IPS DF 4.7 (cell line): ENCODE results near the gene IFNK.

Source experiments
- DNase-seq: peaks from one replicate; pipeline ENCODE4 v3.0.0-alpha.2; 2013; ENCODE audit warnings: low spot score; ENCODE audit errors: extremely low read depth

The IFNK gene

DNA sequence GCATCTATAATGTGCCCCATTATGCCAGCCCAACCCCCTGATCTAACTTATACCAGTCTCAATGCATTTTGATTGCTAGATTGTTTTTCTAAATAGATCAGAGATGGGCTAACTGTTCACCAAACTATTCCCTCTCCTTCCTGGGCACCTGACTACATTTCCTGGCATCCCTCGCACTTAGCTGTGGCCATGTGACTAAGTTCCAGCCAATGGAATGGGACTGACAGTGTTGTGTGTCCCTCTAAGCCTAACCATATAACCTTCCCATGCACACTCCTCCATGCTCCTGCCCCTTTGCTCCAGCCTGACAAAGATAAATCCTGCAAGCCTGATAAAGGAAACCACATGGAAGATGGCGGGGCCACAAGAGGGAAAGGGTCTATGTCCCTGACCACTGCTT, 12.3 kb upstream of the IFNK start:
- DNase-seq: no peak

- no peak for DNase-seq
Observed at GRCh38 chr9:27514551-27514950, 9.5 kb upstream of the IFNK start.

DNA sequence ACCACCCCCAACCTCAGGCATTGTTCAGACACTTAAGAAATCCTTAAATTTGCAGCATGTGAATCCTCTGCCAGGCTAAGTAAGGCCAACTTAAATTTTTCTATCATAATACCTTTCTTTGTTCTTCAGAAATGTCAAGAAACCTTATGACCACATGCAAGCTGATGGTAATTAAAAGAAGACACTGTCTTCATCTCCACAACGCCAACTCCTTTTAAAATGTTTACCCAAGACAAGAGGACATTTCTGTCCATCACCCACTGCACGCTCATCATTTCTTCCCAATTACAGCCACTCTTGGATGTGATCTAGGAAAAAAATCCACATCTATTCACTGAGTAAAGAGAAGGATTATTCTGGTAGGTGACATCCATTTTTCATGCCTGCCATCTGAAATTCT, 6.1 kb upstream of the IFNK start:
- no peak for DNase-seq

- DNase-seq: no peak
Observed at GRCh38 chr9:27518809-27519208, 5.3 kb upstream of the IFNK start.

- no peak for DNase-seq
Observed at GRCh38 chr9:27519466-27520465, 4.3 kb upstream of the IFNK start.

- DNase-seq: no peak
Observed at GRCh38 chr9:27520986-27521385, 3.1 kb upstream of the IFNK start.

DNA sequence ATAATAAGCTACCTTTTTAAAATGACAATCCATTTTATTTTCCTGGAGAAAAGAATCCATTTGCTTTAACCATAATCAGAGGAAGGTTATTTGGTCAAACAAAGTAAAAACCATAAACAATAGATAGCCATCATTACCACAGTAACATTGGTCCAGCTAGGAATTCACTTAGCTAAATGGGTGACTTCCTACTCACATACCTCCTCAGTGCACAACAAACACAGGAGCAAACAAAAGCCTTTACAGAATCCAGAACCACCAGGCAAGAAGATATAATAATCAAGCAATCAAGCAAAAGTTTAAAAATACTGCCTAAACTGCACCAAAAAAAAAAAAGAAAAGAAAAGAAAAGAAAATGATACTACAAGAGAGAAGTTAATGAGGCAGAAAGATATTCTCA, 949 bp upstream of the IFNK start:
- no peak for DNase-seq

DNA sequence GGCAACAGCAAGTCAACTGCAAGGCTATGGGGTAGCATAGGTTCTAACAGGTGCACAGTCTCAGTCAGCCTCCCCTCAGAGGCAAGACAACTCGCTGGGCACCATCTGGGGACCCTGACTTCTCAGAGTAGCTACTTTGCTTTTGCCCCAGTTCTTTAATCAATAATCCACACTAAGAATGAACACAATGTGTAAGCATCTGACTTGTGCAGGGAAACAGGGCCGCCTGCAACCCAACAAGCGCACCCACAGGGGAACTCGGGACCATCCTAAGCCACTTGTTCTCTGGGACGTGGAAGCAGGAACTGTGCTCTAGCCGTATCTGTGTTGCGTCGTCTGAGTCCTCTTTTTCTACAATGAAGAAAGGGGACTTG, 3.6 kb downstream of the IFNK start:
- DNase-seq: no peak

GRCh38 chr9:27528076-27528885, 4.2 kb downstream of the IFNK start:
- DNase-seq: no peak

- DNase-seq: no peak
Observed at GRCh38 chr9:27528886-27529315, 4.8 kb downstream of the IFNK start.

GRCh38 chr9:27529316-27530278, 5.5 kb downstream of the IFNK start, which contains the start of gene MOB3B:
MOB3B (minus strand) TSS chr9:27529814; CDS start chr9:27455550, 74,264 bp downstream.
- no peak for DNase-seq

GRCh38 chr9:27530915-27531755, 7.0 kb downstream of the IFNK start:
- no peak for DNase-seq

- no peak for DNase-seq
Observed at GRCh38 chr9:27532046-27532445, 8.0 kb downstream of the IFNK start.

GRCh38 chr9:27533311-27533710, 9.2 kb downstream of the IFNK start:
- no peak for DNase-seq

GRCh38 chr9:27534131-27534530, 10.0 kb downstream of the IFNK start:
- DNase-seq: no peak

- no peak for DNase-seq
Observed at GRCh38 chr9:27534658-27535209, 10.6 kb downstream of the IFNK start.

DNA sequence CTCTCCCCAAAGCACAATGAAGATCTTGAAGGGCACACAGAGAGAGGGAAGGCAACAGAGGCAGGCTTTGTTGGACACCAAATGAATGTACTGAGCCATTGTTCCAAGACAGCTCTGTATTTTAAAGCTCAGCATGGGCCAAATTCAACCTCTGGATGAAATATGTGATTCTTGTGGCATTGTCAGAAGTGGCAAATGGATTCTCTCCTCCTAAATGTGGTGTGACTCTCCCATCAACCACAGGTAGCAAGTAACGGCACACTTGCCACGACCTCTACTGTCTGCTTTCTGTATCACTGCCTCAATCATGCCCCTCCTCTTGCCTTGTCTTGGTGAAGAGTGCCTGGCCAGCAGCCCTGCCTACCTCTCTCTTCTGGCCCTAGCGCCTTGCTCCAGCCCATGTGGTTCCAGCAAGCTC, 11.6 kb downstream of the IFNK start:
- DNase-seq: no peak

DNA sequence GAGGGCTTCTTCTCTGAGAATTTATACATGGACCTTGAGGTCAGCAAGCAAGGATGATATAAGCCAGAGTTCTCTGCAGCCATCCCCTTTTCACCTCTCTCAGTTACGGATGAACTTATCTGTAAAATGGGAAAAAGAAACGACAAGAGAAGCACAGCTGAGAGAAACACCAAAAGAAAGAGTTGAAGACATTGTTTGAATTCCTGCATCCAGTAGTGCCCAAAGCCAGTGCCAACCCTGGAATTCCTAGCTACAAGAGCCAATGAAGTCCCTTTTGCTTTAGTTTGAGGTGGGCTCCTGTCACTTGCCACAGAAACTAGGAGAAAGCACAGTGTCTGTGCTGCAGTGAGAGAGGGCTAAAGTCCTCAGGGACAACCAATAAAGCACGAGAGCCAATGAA, 12.1 kb downstream of the IFNK start:
- no peak for DNase-seq

DNA sequence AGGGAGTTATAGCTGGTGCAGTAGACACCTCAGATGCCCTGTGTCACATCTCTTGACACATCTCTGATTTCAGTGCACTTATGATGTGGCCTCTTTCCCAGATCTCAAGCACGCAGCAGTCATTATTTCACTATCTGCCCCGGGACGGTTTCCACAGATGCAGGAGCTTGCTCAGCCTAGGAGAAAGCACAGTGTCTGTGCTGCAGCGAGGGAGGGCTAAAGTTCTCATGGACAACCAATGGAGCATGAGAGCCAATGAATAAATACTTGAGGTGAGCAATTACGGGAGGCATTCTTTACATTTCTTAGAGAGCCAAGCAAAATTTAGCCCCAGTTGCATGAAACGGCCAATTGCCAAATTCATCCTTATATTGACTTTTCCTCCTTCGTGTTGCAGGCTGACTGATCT, 12.9 kb downstream of the IFNK start:
- DNase-seq: no peak

GRCh38 chr9:27537756-27538155, 13.7 kb downstream of the IFNK start:
- DNase-seq: no peak
